Prostate gland (tissue), 2 donors: Measurements from ENCODE around the gene LETMD1. TPM values are rescaled to one million over a fixed set of nuclear protein-coding genes. Genes with fewer than 3 reads are reported as not detected.

ENCODE experiments used
- DNase-seq: peaks from one replicate; pipeline ENCODE4 v3.0.0-alpha.2; 2019; ENCODE audit warnings: low spot score
- H3K27ac ChIP-seq, 2 donors: fragments of 200-600 bp; sonication (generic); 2 replicates each; pipeline ENCODE4 v1.5.1; 2017 to 2019
- H3K27me3 ChIP-seq: fragments of 200-600 bp; sonication (generic); replicated peaks from 2 replicates; pipeline ENCODE4 v1.5.1; 2019; ENCODE audit not compliant: insufficient read depth
- H3K36me3 ChIP-seq, 2 donors: fragments of 200-600 bp; sonication (generic); 1 replicate in 1 of 2; 2 replicates in 1 of 2; pipeline versions ENCODE4 v1.5.1 to v1.8.1; 2017 to 2019
- H3K4me1 ChIP-seq: fragments of 200-600 bp; sonication (generic); replicated peaks from 2 replicates; pipeline ENCODE4 v1.5.1; 2019
- H3K4me3 ChIP-seq, 2 donors: fragments of 200-600 bp; sonication (generic); 2 replicates each; pipeline ENCODE4 v1.5.1; 2017 to 2019
- H3K9me3 ChIP-seq: fragments of 200-600 bp; sonication (generic); 2 replicates; pipeline ENCODE4 v1.5.1; 2017
- CTCF ChIP-seq, 4 experiments: fragments of 200-600 bp in 2 of 4; fragments of 450-650 bp in 2 of 4; sonication (generic) in 2 of 4; IDR thresholded peaks; 1 replicate in 3 of 4; 2 replicates in 1 of 4; pipeline ENCODE4 v1.5.1; 2016 to 2019; ENCODE audit warnings: antibody characterized with exemption in 4 of 4, mild to moderate bottlenecking in 2 of 4, moderate library complexity in 2 of 4
- POLR2A ChIP-seq: fragments of 450-650 bp; IDR thresholded peaks from one replicate; pipeline ENCODE4 v1.6.1; 2016; ENCODE audit warnings: antibody characterized with exemption, mild to moderate bottlenecking
- POLR2AphosphoS5 ChIP-seq: sonication (generic); formaldehyde crosslinking; IDR thresholded peaks from one replicate; pipeline ENCODE4 v1.6.1; 2017; ENCODE audit warnings: antibody characterized with exemption
- WGBS: methylation state at CpG from one replicate; pipeline ENCODE4 v1.1.5; 2018; 5-methylcytosine and 5-hydroxymethylcytosine counted together
- intact Hi-C: fragments of 100-400 bp; cut with DNase I; formaldehyde crosslinking; loops from one replicate; pipeline ENCODE4 v1.14.2; 2022
- total RNA-seq, 2 donors: library from RNA; depleted of rRNA; stranded (reverse); fragments of >200 nt; gene quantifications; one replicate each; pipeline ENCODE4 v1.1.0, GENCODE V29; 2016

LETMD1 gene
- total RNA-seq, 2 donors from 2014 or later: 63.3 to 63.6 TPM

GRCh38 chr12:51028813-51029150 is 19.3 kb upstream of the LETMD1 start:
- Histone ChIP-seq H3K9me3 (no peaks in the 10 kb centered on the region), H3K4me3 (no peak overlapping the region), H3K36me3 (no peaks in the 10 kb centered on the region), H3K4me1 (peaks cover 2% of the 10 kb centered on the region), H3K27ac (no peak overlapping the region), H3K27me3 (no peaks in the 10 kb centered on the region)
- TF ChIP-seq POLR2AphosphoS5 (no peak), CTCF (IDR thresholded peaks at IDR 0.05) (no peak), POLR2A (no peak)
- intact Hi-C loops: no loop called here
- no peak for DNase-seq
- 40% methylated on average over 5 of the region's 5 CpGs for WGBS

GRCh38 chr12:51033048-51033447 is 15.1 kb upstream of the LETMD1 start:
- Histone ChIP-seq H3K9me3 (no peaks in the 10 kb centered on the region), H3K4me3 (no peak overlapping the region), H3K27ac (no peak overlapping the region), H3K4me1 (no peaks in the 10 kb centered on the region), H3K36me3 (no peaks in the 10 kb centered on the region), H3K27me3 (no peaks in the 10 kb centered on the region)
- no peak for TF ChIP-seq POLR2A
- DNase-seq: no peak
- WGBS: 87% methylated on average over 2 of the region's 2 CpGs
- intact Hi-C loops: no loop called here

GRCh38 chr12:51033457-51034089 is 14.6 kb upstream of the LETMD1 start:
- 96% methylated on average over 4 of the region's 4 CpGs for whole genome bisulfite sequencing
- TF ChIP-seq POLR2A (no peak), CTCF (IDR thresholded peaks at IDR 0.05) (no peak), POLR2AphosphoS5 (no peak)
- Histone ChIP-seq H3K4me1 (no peaks in the 10 kb centered on the region), H3K27ac (no peak overlapping the region), H3K4me3 (no peak overlapping the region), H3K9me3 (no peaks in the 10 kb centered on the region), H3K27me3 (no peaks in the 10 kb centered on the region), H3K36me3 (no peaks in the 10 kb centered on the region)
- intact Hi-C loops: no loop called here
- no peak for DNase-seq

GRCh38 chr12:51036279-51036678 is 11.8 kb upstream of the LETMD1 start:
- Histone ChIP-seq H3K4me3 (no peak overlapping the region), H3K4me1 (no peaks in the 10 kb centered on the region), H3K27me3 (no peaks in the 10 kb centered on the region), H3K27ac (no peak overlapping the region), H3K9me3 (no peaks in the 10 kb centered on the region), H3K36me3 (no peaks in the 10 kb centered on the region)
- DNase-seq: no peak
- 75% methylated on average over 3 of the region's 3 CpGs for WGBS
- intact Hi-C loops: no loop called here
- TF ChIP-seq POLR2AphosphoS5 (no peak), POLR2A (no peak), CTCF (IDR thresholded peaks at IDR 0.05) (no peak)

- Histone ChIP-seq H3K4me1 (peaks cover 7% of the 10 kb centered on the region), H3K27ac (peak overlapping the region; percentile 85 to 89), H3K9me3 (no peaks in the 10 kb centered on the region), H3K36me3 (no peaks in the 10 kb centered on the region), H3K4me3 (peak overlapping the region; percentile 66 to 76), H3K27me3 (no peaks in the 10 kb centered on the region)
- no peak for DNase-seq
- 18% methylated on average over 14 of the region's 14 CpGs for WGBS
- TF ChIP-seq POLR2AphosphoS5 (no peak), POLR2A (no peak), CTCF (IDR thresholded peaks at IDR 0.05) (no peak)
- intact Hi-C loops: loop anchor here (5.0 to 10.0 kb wide), 2 partner anchors 34 to 166 kb away; partner anchors contain the start of genes CSRNP2 and POU6F1
Measured at GRCh38 chr12:51048661-51049251, 629 bp downstream of the LETMD1 start.
